BJ (cell line): Measurements from ENCODE around the gene KCND2. TPM values are rescaled to one million over a fixed set of nuclear protein-coding genes. Genes with fewer than 3 reads are reported as not detected.

Experiments used
- CTCF ChIA-PET: fragments of 350-600 bp; formaldehyde crosslinking; extraction: SDS; loops from one replicate; lab custom pipeline; 2021; ENCODE audit warnings: antibody characterized with exemption, inconsistent platforms; lab: Yijun Ruan, JAX
- POLR2A ChIA-PET: fragments of 300-600 bp; sonication (Branson Sonifier 250); formaldehyde crosslinking; extraction: SDS; loops from one replicate; lab custom pipeline; 2021; ENCODE audit warnings: antibody characterized with exemption; lab: Charles Lee
- DNase-seq: peaks from one replicate; pipeline ENCODE4 v3.0.0-alpha.2; 2011; ENCODE audit warnings: low read depth
- H3K27me3 ChIP-seq: 2 replicates; pipeline ENCODE4 v1.6.0; 2011; ENCODE audit warnings: low read length; ENCODE audit not compliant: control insufficient read depth, insufficient read depth
- H3K36me3 ChIP-seq: 2 replicates; pipeline ENCODE4 v1.5.1; 2011; ENCODE audit warnings: low read length; ENCODE audit not compliant: control insufficient read depth, insufficient read depth
- H3K4me3 ChIP-seq: 2 replicates; pipeline ENCODE4 v1.5.1; 2011; ENCODE audit warnings: low read depth, mild to moderate bottlenecking, control low read depth, low read length
- CTCF ChIP-seq: IDR thresholded peaks from 2 replicates; pipeline ENCODE4 v1.5.1; 2011; ENCODE audit warnings: low read depth, mild to moderate bottlenecking, control low read depth, inconsistent platforms, low read length, moderate library complexity; ENCODE audit not compliant: insufficient read depth
- polyA plus RNA-seq: library from polyadenylated mRNA; depleted of rRNA; stranded (reverse); fragments of >200 nt; gene quantifications from 2 replicates; pipeline ENCODE4 v1.2.3, GENCODE V29; 2011
- small RNA-seq: library from RNA; depleted of rRNA; stranded (forward); fragments of <200 nt; gene quantifications from one replicate; pipeline ENCODE3, GENCODE V24; 2012; ENCODE audit warnings: low replicate concordance, low read depth; ENCODE audit not compliant: insufficient read length

KCND2 gene
- polyA plus RNA-seq, 1 experiment, result not detected

GRCh38 chr7:120793213-120793936, 520.4 kb downstream of the KCND2 start:
- no peak overlapping the region for H3K4me3 ChIP-seq
- no peak for DNase-seq
- no peak for TF ChIP-seq CTCF
- ChIA-PET POLR2A (no interaction called here), CTCF (interaction anchor here (0.5 to 10.8 kb wide), 4 partner anchors 12 to 1201 kb away, joined by 3 to 130 read pairs (median 14); no protein-coding TSS in a partner anchor)
- H3K27me3 ChIP-seq, result no peaks in the 10 kb centered on the region
- H3K36me3 ChIP-seq, result no peaks in the 10 kb centered on the region

- CTCF ChIA-PET, result interaction anchor here (1.5 to 10.8 kb wide), 3 partner anchors 11 to 1200 kb away, joined by 4 to 130 read pairs (median 6); no protein-coding TSS in a partner anchor
- POLR2A ChIA-PET, result no interaction called here
These were observed 521.2 kb downstream of the KCND2 start for GRCh38 chr7:120794106-120794729.

GRCh38 chr7:120797026-120797645, 524.2 kb downstream of the KCND2 start:
- POLR2A ChIA-PET, result no interaction called here

More at GRCh38 chr7:120794106-120794729, 521.2 kb downstream of the KCND2 start:
- no peaks in the 10 kb centered on the region for H3K27me3 ChIP-seq
- TF ChIP-seq CTCF, result no peak
- no peak overlapping the region for H3K4me3 ChIP-seq
- H3K36me3 ChIP-seq, result no peaks in the 10 kb centered on the region
- DNase-seq, result no peak

GRCh38 chr7:120799147-120799546, 526.2 kb downstream of the KCND2 start:
- CTCF ChIA-PET, result interaction anchor here (10.8 kb wide), 1 partner anchor 6 kb away, joined by 130 read pairs; no protein-coding TSS in a partner anchor

More at GRCh38 chr7:120797026-120797645, 524.2 kb downstream of the KCND2 start:
- no peak for DNase-seq
- no peaks in the 10 kb centered on the region for H3K36me3 ChIP-seq
- no peak overlapping the region for H3K4me3 ChIP-seq
- no peaks in the 10 kb centered on the region for H3K27me3 ChIP-seq
- CTCF ChIA-PET, result interaction anchor here (1.1 to 10.8 kb wide), 2 partner anchors 8 to 12 kb away, joined by 3 to 130 read pairs; no protein-coding TSS in a partner anchor
- no peak for TF ChIP-seq CTCF

More at GRCh38 chr7:120799147-120799546, 526.2 kb downstream of the KCND2 start:
- DNase-seq, result no peak
- H3K27me3 ChIP-seq, result no peaks in the 10 kb centered on the region
- POLR2A ChIA-PET, result interaction anchor here (0.6 kb wide), 1 partner anchor 73 kb away, joined by 8 read pairs; no protein-coding TSS in a partner anchor
- no peak overlapping the region for H3K4me3 ChIP-seq
- H3K36me3 ChIP-seq, result no peaks in the 10 kb centered on the region
- no peak for TF ChIP-seq CTCF

Small RNA genes lying within 50 kb of the gene (small RNA-seq; reads per million reads assigned to genes)
- not detected for gene RNU6-581P
